ENCODE data around the gene SERPINB1.

DNA sequence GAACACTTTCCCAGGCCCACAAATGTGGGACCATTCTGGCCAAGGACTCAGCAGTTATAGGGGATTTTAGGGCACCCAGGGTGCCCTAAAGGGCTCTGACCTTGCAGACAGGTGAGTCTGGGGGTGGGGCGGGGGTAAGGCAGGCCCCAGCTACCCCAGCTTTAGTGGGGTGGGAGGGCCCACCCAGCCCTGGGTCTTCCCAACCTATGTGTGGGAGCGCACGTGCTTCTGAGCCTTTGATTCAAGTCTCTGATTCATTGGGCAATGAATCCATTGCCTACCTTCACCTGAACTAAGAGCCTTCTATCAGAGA is 958 bp downstream of the SERPINB1 start:
- TF ChIP-seq, protein P1, sequence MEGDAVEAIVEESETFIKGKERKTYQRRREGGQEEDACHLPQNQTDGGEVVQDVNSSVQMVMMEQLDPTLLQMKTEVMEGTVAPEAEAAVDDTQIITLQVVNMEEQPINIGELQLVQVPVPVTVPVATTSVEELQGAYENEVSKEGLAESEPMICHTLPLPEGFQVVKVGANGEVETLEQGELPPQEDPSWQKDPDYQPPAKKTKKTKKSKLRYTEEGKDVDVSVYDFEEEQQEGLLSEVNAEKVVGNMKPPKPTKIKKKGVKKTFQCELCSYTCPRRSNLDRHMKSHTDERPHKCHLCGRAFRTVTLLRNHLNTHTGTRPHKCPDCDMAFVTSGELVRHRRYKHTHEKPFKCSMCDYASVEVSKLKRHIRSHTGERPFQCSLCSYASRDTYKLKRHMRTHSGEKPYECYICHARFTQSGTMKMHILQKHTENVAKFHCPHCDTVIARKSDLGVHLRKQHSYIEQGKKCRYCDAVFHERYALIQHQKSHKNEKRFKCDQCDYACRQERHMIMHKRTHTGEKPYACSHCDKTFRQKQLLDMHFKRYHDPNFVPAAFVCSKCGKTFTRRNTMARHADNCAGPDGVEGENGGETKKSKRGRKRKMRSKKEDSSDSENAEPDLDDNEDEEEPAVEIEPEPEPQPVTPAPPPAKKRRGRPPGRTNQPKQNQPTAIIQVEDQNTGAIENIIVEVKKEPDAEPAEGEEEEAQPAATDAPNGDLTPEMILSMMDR (IDR thresholded peaks at IDR 0.05) = no peak
- TF ChIP-seq HDAC2 (IDR thresholded peaks at IDR 0.05) (no peak), GATA3 (IDR thresholded peaks at IDR 0.05; ENCODE audit: borderline replicate concordance) (no peak), RAD21 (conservative IDR thresholded peaks at IDR 0.05 in 1 of 2, IDR thresholded peaks at IDR 0.05 in 1 of 2) (no peak), JUN (IDR thresholded peaks at IDR 0.05) (no peak), POLR2A (IDR thresholded peaks at IDR 0.05; ENCODE audit: low read length) (no peak), RFX5 (IDR thresholded peaks at IDR 0.05) (no peak), CBX8 (IDR thresholded peaks at IDR 0.05) (no peak), CEBPB (IDR thresholded peaks at IDR 0.05) (no peak), EP300 (IDR thresholded peaks at IDR 0.05) (no peak)
- TF ChIP-seq, protein P2, sequence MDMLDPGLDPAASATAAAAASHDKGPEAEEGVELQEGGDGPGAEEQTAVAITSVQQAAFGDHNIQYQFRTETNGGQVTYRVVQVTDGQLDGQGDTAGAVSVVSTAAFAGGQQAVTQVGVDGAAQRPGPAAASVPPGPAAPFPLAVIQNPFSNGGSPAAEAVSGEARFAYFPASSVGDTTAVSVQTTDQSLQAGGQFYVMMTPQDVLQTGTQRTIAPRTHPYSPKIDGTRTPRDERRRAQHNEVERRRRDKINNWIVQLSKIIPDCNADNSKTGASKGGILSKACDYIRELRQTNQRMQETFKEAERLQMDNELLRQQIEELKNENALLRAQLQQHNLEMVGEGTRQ (IDR thresholded peaks at IDR 0.05) = no peak

Data from A549 (cell line).